Natural killer cell (primary cell): ENCODE measurements around the gene PTGIS. TPM values are rescaled to one million over a fixed set of nuclear protein-coding genes. Genes with fewer than 3 reads are reported as not detected.
A peak's percentile ranks its signal among the peaks of the same experiment; 100 is the strongest.

Experiments used
- ATAC-seq, 3 donors: fragments of 150-1000 bp in 2 of 3; fragments of 200-7000 bp in 1 of 3; cut with Tn5 transposase; 1 replicate in 1 of 3; 2 replicates in 2 of 3; pipeline ENCODE4 v1.10.0; 2021; ENCODE audit warnings: mild to moderate bottlenecking in 2 of 3, moderate library complexity in 2 of 3
- DNase-seq, 2 donors: peaks; one replicate each; pipeline versions ENCODE4 v3.0.0 to v3.0.0-alpha.2; 2013 to 2021; ENCODE audit warnings: mixed read lengths in 1 of 2
- H3K27ac ChIP-seq: one replicate; pipeline ENCODE4 v1.5.1; 2013; ENCODE audit warnings: mild to moderate bottlenecking, low read length
- H3K27me3 ChIP-seq: one replicate; pipeline ENCODE4 v1.6.1; 2013; ENCODE audit warnings: low read length; ENCODE audit not compliant: control insufficient read depth, insufficient read depth
- H3K36me3 ChIP-seq: one replicate; pipeline ENCODE4 v1.6.1; 2013; ENCODE audit warnings: low read length; ENCODE audit not compliant: control insufficient read depth, insufficient read depth
- H3K4me1 ChIP-seq: one replicate; pipeline ENCODE4 v1.6.1; 2013; ENCODE audit warnings: low read length; ENCODE audit not compliant: control insufficient read depth, insufficient read depth
- H3K4me3 ChIP-seq: one replicate; pipeline ENCODE4 v1.5.1; 2013; ENCODE audit warnings: low read length
- H3K9me3 ChIP-seq: one replicate; pipeline ENCODE4 v1.6.1; 2013; ENCODE audit warnings: low read length; ENCODE audit not compliant: control insufficient read depth, insufficient read depth
- H3K27ac Mint-ChIP-seq, 2 donors: one replicate each; pipeline ENCODE4 v1.8.0; 2022; ENCODE audit warnings: mild to moderate bottlenecking in 2 of 2, mixed read lengths in 2 of 2, moderate library complexity in 1 of 2
- H3K27me3 Mint-ChIP-seq, 2 donors: one replicate each; pipeline ENCODE4 v1.8.0; 2022; ENCODE audit warnings: low read depth in 2 of 2, mixed read lengths in 2 of 2
- H3K36me3 Mint-ChIP-seq: one replicate; pipeline ENCODE4 v1.8.0; 2022; ENCODE audit warnings: mixed read lengths
- H3K4me1 Mint-ChIP-seq, 2 donors: one replicate each; pipeline ENCODE4 v1.8.0; 2022; ENCODE audit warnings: mixed read lengths in 2 of 2
- H3K4me3 Mint-ChIP-seq: one replicate; pipeline ENCODE4 v1.8.0; 2022; ENCODE audit warnings: mild to moderate bottlenecking, moderate library complexity, mixed read lengths
- H3K9me3 Mint-ChIP-seq, 2 donors: one replicate each; pipeline ENCODE4 v1.8.0; 2022; ENCODE audit warnings: mixed read lengths in 2 of 2
- WGBS: methylation state at CpG from one replicate; pipeline ENCODE4 v1.1.7; 2013; ENCODE audit warnings: missing lambda C conversion rate; ENCODE audit not compliant: insufficient coverage; 5-methylcytosine and 5-hydroxymethylcytosine counted together
- intact Hi-C: fragments of 100-400 bp; cut with micrococcal nuclease; formaldehyde crosslinking; loops from one replicate; pipeline ENCODE4 v1.14.2; 2022
- total RNA-seq, 4 donors: library from RNA; stranded (reverse); fragments of 120-200 nt in 1 of 4; gene quantifications; one replicate each; pipeline versions ENCODE4 v1.2.3 to v1.2.4, GENCODE V29; 2013 to 2022
- TF ChIP-seq, protein P1 (sequence below): fragments of 200-600 bp; IDR thresholded peaks from one replicate; pipeline ENCODE4 v1.8.0; 2022; ENCODE audit warnings: antibody characterized with exemption

The PTGIS gene
- total RNA-seq, 3 donors from 2014 or later (not counting 1 experiment from before 2014, with no cell fraction given), result not detected

DNA sequence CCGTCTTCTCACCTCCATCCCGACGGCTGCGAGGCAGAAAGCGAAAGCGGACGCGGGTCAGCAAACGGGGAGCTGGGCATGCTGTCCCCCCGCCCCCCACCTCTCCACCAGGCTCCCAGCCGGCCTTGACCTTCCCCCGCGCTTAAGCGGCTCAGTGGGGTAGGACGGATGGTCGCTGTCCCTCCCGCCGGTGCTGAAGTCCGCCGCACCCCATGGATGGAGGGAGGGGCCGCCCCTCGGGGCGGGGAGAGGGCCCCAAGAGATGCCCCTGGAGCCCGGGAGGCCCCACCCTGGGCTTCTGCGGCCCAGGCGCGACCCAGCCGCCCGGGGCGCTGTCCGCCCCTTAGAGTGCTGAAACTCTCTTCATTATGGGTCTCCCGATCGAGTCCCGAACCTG is 85.3 kb downstream of the PTGIS start, which contains the start of gene KCNB1:
KCNB1 (minus strand) TSS at position 48 of the 397 bp plus-strand sequence. CDS start 188 bp downstream, outside the sequence.
- Histone ChIP-seq H3K27ac (no peak within 1 kb of the TSS), H3K4me1 (peaks cover 17% of the 10 kb centered on the region), H3K36me3 (no peaks in the 10 kb centered on the region), H3K4me3 (no peak within 1 kb of the TSS), H3K9me3 (peaks cover 3% of the 10 kb centered on the region), H3K27me3 (peaks cover 34% of the 10 kb centered on the region)
- DNase-seq, result peak; percentile 54 to 59
- Mint-ChIP-seq H3K4me1 (peaks cover 13 to 15% of the 10 kb centered on the region in 2 donors), H3K27ac (no peak within 1 kb of the TSS), H3K9me3 (peaks cover 0 to 3% of the 10 kb centered on the region in 2 donors), H3K27me3 (peaks cover 48 to 54% of the 10 kb centered on the region in 2 donors), H3K4me3 (peak within 1 kb of the TSS; percentile 56), H3K36me3 (no peaks in the 10 kb centered on the region)
- 3% methylated on average over 34 of the region's 34 CpGs for WGBS
- ATAC-seq, result peak; percentile 64 to 90 (median 79)
- TF ChIP-seq, protein P1, sequence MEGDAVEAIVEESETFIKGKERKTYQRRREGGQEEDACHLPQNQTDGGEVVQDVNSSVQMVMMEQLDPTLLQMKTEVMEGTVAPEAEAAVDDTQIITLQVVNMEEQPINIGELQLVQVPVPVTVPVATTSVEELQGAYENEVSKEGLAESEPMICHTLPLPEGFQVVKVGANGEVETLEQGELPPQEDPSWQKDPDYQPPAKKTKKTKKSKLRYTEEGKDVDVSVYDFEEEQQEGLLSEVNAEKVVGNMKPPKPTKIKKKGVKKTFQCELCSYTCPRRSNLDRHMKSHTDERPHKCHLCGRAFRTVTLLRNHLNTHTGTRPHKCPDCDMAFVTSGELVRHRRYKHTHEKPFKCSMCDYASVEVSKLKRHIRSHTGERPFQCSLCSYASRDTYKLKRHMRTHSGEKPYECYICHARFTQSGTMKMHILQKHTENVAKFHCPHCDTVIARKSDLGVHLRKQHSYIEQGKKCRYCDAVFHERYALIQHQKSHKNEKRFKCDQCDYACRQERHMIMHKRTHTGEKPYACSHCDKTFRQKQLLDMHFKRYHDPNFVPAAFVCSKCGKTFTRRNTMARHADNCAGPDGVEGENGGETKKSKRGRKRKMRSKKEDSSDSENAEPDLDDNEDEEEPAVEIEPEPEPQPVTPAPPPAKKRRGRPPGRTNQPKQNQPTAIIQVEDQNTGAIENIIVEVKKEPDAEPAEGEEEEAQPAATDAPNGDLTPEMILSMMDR, result no peak
- intact Hi-C loops, result no loop called here

DNA sequence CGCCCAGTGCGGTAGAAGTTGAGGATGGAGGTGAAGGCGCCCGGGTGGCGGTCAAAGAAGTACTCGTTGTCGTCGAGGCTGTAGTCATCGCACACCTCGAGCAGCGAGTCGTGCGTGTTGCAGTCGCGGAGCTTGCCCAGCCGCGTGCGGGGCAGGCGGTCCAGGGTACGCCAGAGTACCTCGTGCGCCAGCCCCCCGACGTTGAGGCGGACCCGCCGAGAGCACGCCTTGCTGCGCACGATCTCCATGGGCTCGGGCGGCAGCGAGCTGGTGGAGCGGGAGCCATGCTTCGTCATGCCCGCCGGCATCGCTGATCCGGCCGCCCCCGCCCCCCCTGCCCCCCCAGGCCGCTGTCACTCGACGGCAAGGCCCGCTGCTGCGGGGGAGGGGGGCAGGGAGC is 85.8 kb downstream of the PTGIS start:
- intact Hi-C loops, result no loop called here
- peaks cover 47 to 50% of the 10 kb centered on the region in 2 donors for H3K27me3 Mint-ChIP-seq

DNA sequence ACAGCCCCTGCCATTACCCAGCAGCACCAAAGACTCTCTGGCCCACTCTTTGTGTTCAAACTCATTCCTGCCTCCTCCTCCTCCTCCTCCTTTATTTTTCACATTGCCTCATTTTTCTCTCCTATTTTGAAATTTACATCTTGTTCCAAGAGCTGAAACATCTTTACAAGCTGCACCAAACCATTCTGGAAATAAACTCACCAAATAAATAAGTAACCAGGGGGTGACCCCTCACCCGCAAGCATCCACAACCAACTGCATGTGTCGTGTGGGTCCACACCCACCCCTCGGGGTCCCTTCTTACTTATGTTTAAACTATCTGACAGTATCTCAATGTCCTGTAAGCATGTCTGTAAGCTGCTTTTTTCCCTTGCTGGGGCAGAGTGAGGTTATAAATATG is 86.8 kb downstream of the PTGIS start:
- H3K36me3 Mint-ChIP-seq, result no peaks in the 10 kb centered on the region
- H3K4me3 Mint-ChIP-seq, result no peak overlapping the region
- peaks cover 42 to 43% of the 10 kb centered on the region in 2 donors for H3K27me3 Mint-ChIP-seq
- no peak for ATAC-seq
- Histone ChIP-seq H3K9me3 (peaks cover 3% of the 10 kb centered on the region), H3K36me3 (no peaks in the 10 kb centered on the region), H3K27me3 (peaks cover 32% of the 10 kb centered on the region), H3K4me3 (no peak overlapping the region), H3K27ac (no peak overlapping the region), H3K4me1 (peaks cover 17% of the 10 kb centered on the region)
- DNase-seq, result no peak
- intact Hi-C loops, result no loop called here
- H3K27ac Mint-ChIP-seq, result no peak overlapping the region
- WGBS, result 84% methylated on average over 3 of the region's 3 CpGs
- peaks cover 13 to 15% of the 10 kb centered on the region in 2 donors for H3K4me1 Mint-ChIP-seq
- TF ChIP-seq, protein P1, result no peak
- peaks cover 0 to 3% of the 10 kb centered on the region in 2 donors for H3K9me3 Mint-ChIP-seq

More for the DNA sequence above, 85.8 kb downstream of the PTGIS start:
- H3K9me3 ChIP-seq, result peaks cover 3% of the 10 kb centered on the region
- WGBS, result 56% methylated on average over 46 of the region's 46 CpGs
- TF ChIP-seq, protein P1, result no peak
- Mint-ChIP-seq H3K27ac (no peak overlapping the region), H3K4me3 (no peak overlapping the region), H3K9me3 (peaks cover 0 to 3% of the 10 kb centered on the region in 2 donors), H3K36me3 (no peaks in the 10 kb centered on the region), H3K4me1 (peaks cover 13 to 15% of the 10 kb centered on the region in 2 donors)
- H3K27ac ChIP-seq, result no peak overlapping the region
- H3K36me3 ChIP-seq, result no peaks in the 10 kb centered on the region
- ATAC-seq (no peak), DNase-seq (no peak)
- peaks cover 34% of the 10 kb centered on the region for H3K27me3 ChIP-seq
- no peak overlapping the region for H3K4me3 ChIP-seq
- peaks cover 17% of the 10 kb centered on the region for H3K4me1 ChIP-seq

DNA sequence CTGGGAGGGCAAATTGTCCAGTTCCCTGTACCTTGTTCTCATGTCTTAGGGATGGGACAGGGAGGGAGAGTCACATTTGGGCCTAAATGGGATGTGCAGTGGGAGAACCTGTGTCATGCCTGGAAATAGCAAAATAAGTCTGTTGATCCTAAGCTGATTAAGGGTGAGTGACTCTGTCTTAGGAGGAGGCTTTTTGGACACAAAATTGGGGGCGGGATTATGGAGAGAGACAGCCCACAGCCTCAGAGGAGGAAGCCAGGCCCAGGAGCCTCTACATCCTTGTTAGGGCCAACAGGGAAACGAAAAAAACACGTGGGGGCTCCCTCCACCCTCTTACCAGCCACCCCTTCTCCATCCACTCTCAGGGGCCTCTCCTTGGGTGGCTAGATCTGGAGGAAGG is 87.7 kb downstream of the PTGIS start:
- H3K36me3 Mint-ChIP-seq, result no peaks in the 10 kb centered on the region
- no peak for DNase-seq
- H3K27ac Mint-ChIP-seq, result no peak overlapping the region
- no peak overlapping the region for H3K4me3 Mint-ChIP-seq
- H3K27me3 Mint-ChIP-seq, result peaks cover 37 to 42% of the 10 kb centered on the region in 2 donors
- Histone ChIP-seq H3K4me1 (peaks cover 17% of the 10 kb centered on the region), H3K36me3 (no peaks in the 10 kb centered on the region), H3K9me3 (peaks cover 3% of the 10 kb centered on the region), H3K27me3 (peaks cover 25% of the 10 kb centered on the region), H3K4me3 (no peak overlapping the region), H3K27ac (no peak overlapping the region)
- peaks cover 13 to 15% of the 10 kb centered on the region in 2 donors for H3K4me1 Mint-ChIP-seq
- H3K9me3 Mint-ChIP-seq, result peaks cover 0 to 3% of the 10 kb centered on the region in 2 donors
- intact Hi-C loops, result no loop called here
- no peak for ATAC-seq
- WGBS, result 78% methylated on average over 3 of the region's 3 CpGs
- TF ChIP-seq, protein P1, result no peak
